Measurements from ENCODE around the gene MED1.

Gene MED1

DNA sequence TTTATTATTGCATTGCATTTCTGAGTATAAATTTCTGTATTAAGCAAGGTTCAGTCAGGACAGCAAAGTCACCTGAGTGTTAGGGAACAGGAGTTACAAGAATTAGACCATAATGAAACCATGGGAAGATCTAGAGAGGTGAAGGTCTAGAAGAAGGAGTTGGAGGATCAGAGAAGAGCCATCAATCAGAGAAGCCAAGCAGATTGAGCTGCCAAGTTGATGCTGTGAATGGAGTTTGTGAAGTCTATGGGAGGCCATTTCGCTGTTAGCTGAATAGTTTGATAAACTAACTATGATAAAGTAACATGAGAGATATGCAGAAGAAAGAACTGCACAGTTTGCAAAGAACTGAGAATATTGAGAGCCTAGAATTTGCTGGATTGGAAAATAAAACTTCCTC, 90.0 kb downstream of the MED1 start:
- Mint-ChIP-seq H3K36me3 (no peaks in the 10 kb centered on the region), H3K9me3 (no peaks in the 10 kb centered on the region), H3K4me3 (no peak overlapping the region), H3K4me1 (no peaks in the 10 kb centered on the region), H3K27ac (no peak overlapping the region)
- DNase-seq (ENCODE audit: low spot score in 2 of 2): no peak
- ATAC-seq: no peak

DNA sequence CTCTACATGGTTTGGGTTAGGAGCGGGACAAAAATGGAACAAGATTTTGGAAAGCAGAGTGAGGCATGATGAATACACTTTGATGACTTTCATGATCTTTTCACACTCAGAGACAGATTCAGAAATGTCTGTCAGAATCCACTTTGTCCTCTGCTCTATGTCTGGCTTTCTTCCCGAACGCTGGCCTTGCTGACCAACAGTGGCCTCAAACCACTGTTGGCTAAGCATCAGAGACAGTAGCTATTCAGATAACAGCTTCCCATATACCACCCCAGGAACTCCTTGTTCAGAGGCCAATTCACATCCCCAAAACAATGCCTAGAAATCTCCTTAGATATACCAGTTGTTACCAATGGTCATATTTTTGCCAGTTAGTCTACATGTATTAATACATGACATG, 90.5 kb downstream of the MED1 start:
- no peak for ATAC-seq
- Mint-ChIP-seq H3K4me3 (no peak overlapping the region), H3K9me3 (no peaks in the 10 kb centered on the region), H3K4me1 (no peaks in the 10 kb centered on the region), H3K27ac (no peak overlapping the region), H3K36me3 (no peaks in the 10 kb centered on the region)
- DNase-seq (ENCODE audit: low spot score in 2 of 2): no peak

DNA sequence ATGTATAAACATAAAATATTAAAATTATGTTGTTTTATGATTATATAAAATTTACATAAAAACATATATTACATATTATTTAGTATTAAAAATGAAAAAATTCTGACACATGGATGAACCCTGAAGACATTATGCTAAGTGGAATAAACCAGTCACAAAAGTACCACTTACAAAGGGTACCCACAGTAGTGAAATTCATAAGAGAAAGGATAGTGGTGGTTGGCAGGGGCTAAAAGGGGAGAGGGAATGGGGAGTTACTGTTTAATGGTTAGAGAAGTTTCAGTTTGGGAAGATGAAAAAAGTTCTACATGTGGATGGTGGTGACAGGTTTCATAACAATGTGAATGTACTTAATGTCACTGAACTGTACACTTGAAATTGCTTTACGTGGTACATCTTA, 91.1 kb downstream of the MED1 start:
- H3K9me3 Mint-ChIP-seq: no peaks in the 10 kb centered on the region
- no peak overlapping the region for H3K27ac Mint-ChIP-seq
- DNase-seq (ENCODE audit: low spot score in 2 of 2) (no peak), ATAC-seq (no peak)
- H3K4me3 Mint-ChIP-seq: no peak overlapping the region
- H3K36me3 Mint-ChIP-seq: no peaks in the 10 kb centered on the region
- no peaks in the 10 kb centered on the region for H3K4me1 Mint-ChIP-seq

GRCh38 chr17:39357986-39358385, 93.1 kb downstream of the MED1 start:
- ATAC-seq: no peak
- no peaks in the 10 kb centered on the region for H3K4me1 Mint-ChIP-seq
- DNase-seq (ENCODE audit: low spot score in 2 of 2): no peak
- no peak overlapping the region for H3K27ac Mint-ChIP-seq
- no peaks in the 10 kb centered on the region for H3K9me3 Mint-ChIP-seq
- H3K36me3 Mint-ChIP-seq: no peaks in the 10 kb centered on the region
- H3K4me3 Mint-ChIP-seq: no peak overlapping the region

- no peak overlapping the region for H3K27ac Mint-ChIP-seq
- no peak overlapping the region for H3K4me3 Mint-ChIP-seq
- ATAC-seq (no peak), DNase-seq (ENCODE audit: low spot score in 2 of 2) (no peak)
- no peaks in the 10 kb centered on the region for H3K4me1 Mint-ChIP-seq
- H3K9me3 Mint-ChIP-seq: no peaks in the 10 kb centered on the region
- H3K36me3 Mint-ChIP-seq: no peaks in the 10 kb centered on the region
These were observed 93.6 kb downstream of the MED1 start for GRCh38 chr17:39357488-39357887.

All from stimulated activated effector memory CD8-positive, alpha-beta T cell treated with anti-CD3 and anti-CD28 coated beads, Interleukin-12 subunit alpha, Interleukin-12 subunit beta, amount 100 ng/mL, for 72 hours (primary cell).